Tibial nerve (tissue), 4 donors: ENCODE results near the gene BACE1.

ENCODE experiments used
- CTCF ChIP-seq, 5 experiments: fragments of 200-600 bp in 3 of 5; fragments of 450-650 bp in 2 of 5; sonication (generic) in 3 of 5; IDR thresholded peaks; one replicate each; pipeline ENCODE4 v1.5.1; 2016 to 2019; ENCODE audit warnings: antibody characterized with exemption in 5 of 5, mild to moderate bottlenecking in 3 of 5, moderate library complexity in 2 of 5
- EP300 ChIP-seq, 2 donors: sonication (generic); formaldehyde crosslinking; IDR thresholded peaks; one replicate each; pipeline ENCODE4 v1.6.1; 2017; ENCODE audit warnings: antibody characterized with exemption in 2 of 2, mild to moderate bottlenecking in 1 of 2
- POLR2A ChIP-seq, 2 donors: fragments of 450-650 bp; IDR thresholded peaks; one replicate each; pipeline ENCODE4 v1.6.1; 2017; ENCODE audit warnings: antibody characterized with exemption in 2 of 2, mild to moderate bottlenecking in 2 of 2, moderate library complexity in 2 of 2

GRCh38 chr11:117302228-117302627, 13.8 kb downstream of the BACE1 start:
- no peak for TF ChIP-seq CTCF (IDR thresholded peaks at IDR 0.05)
- no peak for TF ChIP-seq POLR2A (IDR thresholded peaks at IDR 0.05)
- TF ChIP-seq EP300 (IDR thresholded peaks at IDR 0.05), result no peak
